HG02610 (cell line): Measurements from ENCODE around the gene AGA.

ENCODE experiments used
- ATAC-seq: cut with Tn5 transposase; IDR thresholded peaks from one replicate; pipeline ENCODE4 v1.9.1; 2021; ENCODE audit warnings: mild to moderate bottlenecking, moderate library complexity; ENCODE audit not compliant: unreplicated experiment

Gene AGA

DNA sequence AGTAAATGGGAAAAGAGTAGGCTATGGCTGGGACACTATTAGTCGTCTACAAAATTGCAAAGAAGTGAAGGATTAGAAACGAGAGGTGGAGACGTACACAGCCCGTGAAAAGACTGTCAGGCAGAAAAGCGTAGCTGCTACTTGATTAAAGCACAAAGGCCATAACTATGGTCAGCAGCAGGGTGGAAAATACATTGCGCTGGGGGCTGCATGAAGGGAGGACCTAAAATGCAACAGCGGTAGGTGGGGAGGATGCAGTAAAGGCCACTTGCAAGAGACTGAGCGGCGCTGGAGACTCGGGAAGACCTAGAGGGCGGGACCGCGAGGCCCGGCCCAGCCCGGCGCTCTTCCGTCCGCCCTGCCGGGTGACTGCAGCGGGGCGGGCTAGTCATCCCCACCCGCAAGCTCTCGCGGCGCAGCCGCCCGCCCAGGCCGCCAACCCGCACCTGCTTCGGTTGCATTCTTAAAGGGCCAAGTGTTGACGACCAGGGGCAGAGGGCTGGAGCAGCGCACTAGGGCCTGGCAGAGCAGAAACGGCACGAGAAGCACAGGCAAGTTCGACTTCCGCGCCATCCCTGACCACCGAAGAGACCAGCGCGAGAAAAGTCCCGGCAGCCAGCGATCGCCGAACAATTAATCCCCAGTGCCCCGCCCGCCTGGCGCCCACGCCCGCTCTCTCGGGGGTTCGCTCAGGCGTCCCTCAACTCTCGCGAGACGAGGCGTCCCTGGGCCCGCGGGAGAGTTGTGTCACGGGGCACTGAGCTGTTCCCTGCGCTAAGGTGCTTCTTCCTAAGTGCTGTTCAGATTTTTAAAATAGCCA lies at the start of gene AGA:
Gene AGA (minus strand): TSS at position 635 of the 820 bp plus-strand sequence. CDS start 62 bp downstream, at position 573.
- peak; percentile 91 for ATAC-seq

DNA sequence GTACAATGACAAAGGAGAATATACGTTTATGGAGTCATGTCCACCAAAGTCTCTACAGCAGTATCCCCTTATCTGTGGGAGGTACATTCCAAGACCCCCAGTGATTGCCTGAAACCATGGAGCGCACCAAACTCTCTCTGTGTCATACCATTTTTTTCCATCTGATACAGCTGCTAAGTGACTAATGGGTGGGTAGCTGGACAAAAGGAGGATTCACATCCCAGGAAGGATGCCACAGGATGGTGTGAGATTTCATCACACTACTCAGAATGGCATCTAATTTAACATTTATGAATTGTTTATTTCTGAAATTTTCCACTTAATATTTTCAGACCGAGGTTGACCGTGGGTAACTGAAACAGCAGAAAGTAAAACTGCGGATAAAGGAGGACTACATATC lies 49.8 kb upstream of the AGA start:
- no peak for ATAC-seq

DNA sequence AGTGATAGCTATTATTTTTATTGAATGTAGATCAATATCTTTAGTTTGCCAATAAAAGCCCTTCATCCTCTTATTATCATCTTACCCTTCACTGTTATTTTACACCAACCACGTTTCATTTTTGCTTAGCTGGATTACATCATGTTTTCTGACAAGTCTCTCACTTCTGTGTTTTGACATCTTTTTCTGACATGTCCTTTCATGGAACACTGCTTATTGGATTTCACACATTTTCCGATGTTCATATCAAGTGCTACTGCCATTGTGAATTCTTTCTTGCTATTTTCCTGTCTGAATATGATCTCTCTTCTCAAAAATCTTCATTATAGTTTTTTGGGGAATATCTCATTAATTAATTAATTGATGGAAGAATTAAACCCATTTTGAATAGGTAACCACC lies 48.5 kb upstream of the AGA start:
- ATAC-seq: no peak

DNA sequence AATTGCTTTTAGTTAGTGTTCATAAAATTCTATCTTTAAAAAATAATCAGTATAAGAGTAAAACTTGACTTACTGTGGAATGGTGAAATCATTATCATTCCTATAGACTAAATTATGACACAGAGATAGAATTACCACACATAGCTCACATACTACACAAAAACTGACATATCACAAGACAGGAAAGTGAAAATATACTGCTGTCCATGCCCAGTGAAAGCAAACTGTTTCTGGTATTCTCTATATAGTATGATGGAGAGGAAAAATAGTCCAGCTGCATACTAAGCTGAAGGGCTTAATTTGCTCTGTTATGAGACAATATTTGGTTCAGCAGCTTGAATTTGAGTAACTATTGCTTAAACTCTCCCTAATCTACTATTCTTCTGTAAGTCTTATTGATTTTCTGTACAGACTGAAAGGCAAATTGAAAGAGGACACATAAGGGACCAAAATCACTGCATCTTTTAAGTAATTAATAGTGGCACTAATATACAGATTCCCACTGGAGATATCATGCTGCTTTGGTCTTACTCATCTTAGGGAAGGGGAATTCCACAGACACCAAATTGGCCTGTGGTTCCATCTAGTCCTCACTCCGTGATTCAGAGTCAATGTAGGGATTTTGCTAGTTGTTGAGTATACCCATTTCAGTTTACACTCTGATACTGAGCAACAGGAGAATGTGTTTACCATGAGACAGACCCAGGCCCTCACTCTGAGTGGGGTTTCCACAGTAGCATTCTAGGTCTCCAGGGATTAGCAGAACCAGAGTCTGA lies 47.4 kb upstream of the AGA start:
- ATAC-seq: no peak

DNA sequence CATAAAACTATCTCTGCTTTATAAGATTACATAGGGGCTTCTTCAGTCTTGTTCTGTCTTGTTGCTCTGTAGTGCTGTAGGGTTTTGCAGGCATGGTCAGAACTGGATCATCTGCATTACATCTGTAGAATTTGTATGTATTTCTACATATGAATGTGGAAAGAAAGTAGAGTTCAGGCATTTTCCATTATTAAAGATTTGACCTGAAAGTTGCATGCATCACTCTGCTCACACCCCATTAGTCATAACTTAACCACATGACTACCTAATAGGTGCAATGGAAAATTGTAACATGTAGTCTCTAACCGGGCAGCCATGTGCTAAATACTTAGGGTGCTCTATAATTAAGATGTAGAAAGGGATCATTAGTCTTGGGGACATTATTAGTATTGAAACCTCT lies 45.7 kb upstream of the AGA start:
- ATAC-seq: peak; percentile 39

DNA sequence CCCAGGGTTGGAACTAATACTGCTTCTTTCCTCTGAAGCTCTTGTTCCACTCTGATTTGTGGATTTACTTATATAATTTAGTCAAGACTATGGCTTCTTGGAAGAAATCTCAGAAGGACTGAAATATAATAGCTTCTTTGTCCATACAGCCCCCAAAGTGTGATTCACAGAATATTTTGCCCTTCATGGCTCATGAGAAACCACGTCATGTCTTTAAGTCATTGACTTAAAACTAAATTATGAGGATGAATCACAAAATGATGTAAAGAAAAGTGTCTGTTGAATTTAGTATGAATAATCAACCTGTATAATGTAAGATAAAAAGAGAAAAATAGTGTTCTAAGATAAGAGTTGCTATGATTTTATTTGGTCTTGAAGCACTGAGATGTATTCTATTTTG lies 43.3 kb upstream of the AGA start:
- ATAC-seq: no peak

DNA sequence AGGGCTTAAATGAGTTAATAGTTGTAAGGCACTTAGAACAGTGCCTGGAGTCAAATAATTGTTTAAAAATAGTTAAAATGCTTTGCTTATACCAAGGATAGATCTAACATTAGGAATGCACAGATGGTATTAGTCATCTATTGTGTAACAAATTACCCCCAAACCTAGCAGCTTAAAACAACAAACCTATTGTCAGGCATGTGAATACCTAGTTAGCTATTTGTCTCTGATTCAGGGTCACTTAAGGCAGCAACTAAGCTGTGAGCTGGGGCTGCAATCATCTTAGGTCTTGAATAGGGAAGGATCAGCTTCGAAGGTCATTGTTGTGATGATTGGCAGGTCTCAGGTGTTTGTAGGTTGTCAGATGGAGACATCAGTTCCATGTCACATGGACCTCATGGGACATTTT lies 42.4 kb upstream of the AGA start:
- ATAC-seq: no peak

DNA sequence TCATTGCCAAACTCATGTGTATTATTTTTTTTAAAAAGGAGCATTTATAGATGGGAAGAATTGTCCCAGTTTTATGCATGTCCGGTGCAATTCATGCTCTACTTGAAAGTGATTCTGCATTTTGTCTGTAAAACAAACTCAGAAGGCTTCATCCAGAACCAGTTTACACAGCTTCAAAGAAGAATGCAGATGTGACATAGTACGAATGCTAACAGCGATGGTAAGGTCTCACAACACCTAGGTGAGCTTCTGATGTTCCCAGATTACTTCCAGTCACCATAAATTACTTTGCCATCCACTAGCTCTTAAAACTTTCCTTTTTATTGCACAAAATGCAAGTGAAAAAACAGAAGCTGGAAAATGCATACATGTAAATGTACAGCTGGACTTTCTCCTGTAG lies 41.5 kb upstream of the AGA start:
- ATAC-seq: no peak

DNA sequence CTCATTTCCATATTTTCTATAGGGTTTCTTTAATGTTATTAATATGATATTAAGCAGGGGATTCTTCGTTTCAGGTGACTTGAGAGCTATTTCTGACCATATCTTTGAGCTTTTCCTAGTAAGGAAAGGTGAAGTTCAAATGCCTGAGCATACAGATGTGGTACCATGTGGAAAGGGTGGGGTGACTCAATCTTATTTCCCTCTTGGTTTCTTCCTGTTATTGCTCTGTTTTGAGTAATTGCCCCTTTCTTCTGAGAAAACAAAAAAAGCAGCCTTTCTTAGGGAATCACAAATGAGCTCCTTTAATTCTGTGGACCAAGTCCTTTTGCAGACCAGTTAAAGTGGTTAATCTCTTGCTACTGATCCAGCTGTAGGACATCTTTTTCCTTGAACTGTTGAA lies 41.0 kb upstream of the AGA start:
- ATAC-seq: no peak

DNA sequence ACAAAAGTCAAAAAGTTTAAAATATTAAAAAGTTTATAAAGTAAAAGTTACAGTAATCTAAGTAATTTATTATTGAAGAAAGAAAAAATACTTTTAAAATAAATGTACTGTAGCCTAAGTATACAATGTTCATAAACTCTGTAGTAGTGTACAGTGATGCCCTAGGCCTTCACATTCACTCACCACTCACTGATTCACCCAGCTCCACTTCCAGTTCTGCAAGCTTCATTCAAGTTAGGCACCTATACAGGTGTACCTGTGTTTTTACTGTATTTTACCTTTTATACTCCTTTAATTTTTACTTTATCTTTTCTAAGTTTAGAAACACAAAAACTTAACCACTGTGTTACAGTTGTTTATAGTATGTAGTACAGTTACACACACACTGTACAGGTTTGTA lies 40.1 kb upstream of the AGA start:
- no peak for ATAC-seq

DNA sequence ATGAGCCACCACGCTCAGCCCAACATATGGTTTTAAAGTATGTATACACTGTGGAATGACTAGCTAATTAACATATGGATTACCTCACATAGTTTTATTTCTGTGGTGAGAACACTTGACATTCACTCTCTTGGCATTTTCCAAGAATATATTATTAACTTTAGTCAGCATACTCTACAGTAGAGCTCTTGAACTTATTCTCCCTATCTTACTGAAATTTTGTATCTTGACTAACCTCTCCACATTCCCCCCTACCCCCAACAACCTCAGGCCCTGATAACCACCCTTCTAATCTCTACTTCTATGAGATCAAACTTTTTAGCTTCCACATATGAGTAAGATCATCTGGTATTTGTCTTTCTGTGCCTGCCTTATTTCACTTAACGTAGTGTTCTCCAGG lies 38.6 kb upstream of the AGA start:
- ATAC-seq: no peak

DNA sequence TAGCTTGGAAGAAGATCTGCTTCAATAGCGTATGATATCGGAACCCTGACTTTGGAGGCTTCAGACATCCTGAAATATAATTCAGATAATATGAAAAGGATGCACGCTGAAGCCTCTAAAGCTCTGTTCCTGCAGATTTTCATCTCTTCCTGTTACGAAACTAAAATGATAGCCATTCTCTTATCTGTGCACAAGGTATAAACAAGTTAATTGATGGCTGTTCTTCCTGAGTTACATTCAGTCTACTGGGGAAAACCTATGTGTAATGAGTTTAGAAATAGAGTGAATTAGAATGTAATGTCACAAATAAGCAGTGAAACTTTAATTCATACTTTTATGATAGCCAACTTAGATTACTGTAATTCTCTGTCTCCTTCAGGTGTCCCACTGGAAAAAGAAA lies 36.8 kb upstream of the AGA start:
- no peak for ATAC-seq

DNA sequence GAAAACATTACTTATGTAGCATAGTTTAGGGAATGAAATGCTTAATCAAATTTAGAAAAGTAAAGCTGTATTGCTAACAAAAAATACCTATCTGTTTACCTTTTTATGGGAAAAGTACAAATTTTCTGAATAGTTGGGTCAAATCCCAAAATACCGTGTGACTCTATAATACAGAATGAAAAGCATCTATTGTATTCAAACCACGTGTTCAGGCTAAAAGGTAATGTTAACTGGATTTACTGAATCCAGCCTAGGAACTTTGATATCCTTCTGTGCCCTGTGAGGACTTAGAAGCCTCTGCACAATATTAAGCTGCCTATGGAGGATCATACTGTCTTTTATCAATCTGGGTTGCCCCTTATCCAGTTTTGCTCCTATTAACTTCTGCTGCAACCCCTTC lies 36.3 kb upstream of the AGA start:
- ATAC-seq: no peak

DNA sequence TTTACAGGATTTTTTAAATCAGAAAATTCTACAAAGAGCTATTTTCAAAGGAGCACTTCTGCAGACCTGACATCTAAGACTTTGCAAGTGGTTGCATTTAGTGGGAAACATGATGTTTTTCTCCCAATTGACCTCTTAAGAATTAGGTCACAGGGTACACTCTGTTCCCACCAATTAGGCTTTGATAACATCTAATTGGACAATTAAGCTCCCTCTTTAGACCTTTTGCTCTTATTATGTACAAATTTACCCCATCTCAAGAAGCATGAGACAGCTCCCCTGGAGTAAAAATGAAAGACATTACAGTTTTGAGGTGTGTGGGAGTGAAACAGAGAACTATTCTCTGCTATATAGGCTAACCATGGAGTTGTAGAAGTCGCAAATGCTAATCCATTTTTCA lies 31.8 kb upstream of the AGA start:
- no peak for ATAC-seq

DNA sequence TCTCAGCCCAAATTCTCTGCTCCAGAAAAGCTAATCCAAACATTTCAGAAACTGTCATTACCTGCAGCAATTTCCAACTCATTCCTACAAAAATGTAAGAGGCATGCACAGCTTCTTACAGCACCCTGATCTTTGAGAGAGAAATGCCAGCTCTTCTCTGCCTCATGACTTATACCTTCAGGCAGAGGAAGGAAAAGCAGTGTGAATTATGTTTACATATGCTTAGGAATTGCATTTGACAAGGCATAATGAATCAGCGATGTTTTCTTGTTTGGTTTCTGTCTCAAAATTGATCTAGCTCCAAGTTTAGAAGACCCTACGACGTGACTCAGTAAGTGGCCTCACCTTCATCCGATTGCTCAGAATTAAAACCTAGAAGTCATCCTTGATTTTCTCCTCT lies 21.8 kb upstream of the AGA start:
- no peak for ATAC-seq

DNA sequence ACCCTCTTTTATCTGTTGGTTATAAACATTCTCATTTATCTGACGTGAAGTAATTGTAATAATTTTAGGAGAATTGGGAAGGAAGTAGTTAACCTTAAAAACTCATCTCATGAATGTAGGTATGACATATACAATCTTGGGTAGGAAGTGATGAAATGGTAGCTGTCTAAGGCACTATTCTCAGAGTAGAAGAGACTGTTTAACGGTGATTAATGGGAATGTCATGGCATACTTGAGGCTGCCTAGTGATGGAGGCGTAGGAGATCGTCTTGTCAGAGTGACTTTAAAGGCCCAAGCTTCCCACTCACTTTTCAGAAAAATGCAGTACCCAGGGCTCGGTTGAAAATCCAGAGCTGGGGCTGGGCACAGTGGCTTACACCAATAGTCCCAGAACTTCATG lies 19.4 kb upstream of the AGA start:
- no peak for ATAC-seq

DNA sequence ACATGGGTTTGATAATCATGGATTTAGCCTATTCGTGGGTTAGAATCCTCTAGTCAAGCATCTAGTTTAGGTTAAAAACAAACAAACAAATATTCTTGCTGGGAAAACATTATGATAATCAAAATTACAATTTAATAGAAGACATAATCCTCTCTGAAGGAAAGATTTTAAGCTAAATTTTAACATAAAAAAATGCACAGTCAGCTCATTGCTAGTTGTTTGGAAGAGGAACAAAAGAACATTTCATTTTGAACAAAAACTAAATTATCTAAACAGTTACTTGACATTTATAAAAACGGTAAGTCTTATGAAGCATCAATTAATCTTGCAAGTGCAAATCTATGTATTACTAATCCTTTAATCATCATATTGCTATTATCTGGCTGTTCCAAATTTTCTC lies 18.2 kb upstream of the AGA start:
- no peak for ATAC-seq

DNA sequence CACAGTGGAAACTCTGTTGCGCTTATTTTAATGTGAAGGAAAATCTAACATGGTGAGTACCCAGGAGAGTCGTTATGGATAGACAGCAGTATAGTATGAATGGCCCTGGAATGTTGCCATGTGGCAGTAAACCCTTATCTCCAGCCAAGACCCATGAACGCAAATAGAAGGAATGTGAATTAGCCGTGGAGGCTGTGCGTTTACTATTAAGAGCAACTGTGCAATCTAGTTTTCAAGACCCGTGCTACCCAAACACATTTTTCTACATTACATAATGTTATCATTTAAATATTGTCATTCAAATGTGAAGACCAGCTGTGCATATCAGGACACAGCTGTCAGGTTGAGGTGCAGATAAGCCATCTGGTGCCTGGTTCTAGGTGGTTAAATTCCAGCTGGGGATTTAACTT lies 13.3 kb upstream of the AGA start:
- no peak for ATAC-seq

DNA sequence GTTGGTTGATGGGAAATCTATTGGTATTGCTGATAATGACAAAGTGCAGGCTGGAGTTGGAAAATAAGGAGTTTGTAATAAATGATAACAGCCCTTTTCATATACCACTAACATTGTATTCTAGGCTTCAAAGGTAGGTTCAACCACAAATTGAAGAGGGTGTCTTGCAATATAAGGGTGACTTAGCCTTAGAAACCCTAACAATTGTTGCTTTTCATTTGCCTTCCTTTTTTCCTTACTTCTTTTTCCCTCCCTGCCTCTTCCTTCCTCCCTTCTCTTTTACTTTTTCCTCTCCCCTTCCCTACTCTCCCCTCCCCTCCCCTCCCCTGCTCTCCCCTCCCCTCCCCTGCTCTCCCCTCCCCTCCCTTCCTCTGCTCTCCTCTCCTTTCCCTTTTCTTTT lies 10.9 kb upstream of the AGA start:
- ATAC-seq: no peak

DNA sequence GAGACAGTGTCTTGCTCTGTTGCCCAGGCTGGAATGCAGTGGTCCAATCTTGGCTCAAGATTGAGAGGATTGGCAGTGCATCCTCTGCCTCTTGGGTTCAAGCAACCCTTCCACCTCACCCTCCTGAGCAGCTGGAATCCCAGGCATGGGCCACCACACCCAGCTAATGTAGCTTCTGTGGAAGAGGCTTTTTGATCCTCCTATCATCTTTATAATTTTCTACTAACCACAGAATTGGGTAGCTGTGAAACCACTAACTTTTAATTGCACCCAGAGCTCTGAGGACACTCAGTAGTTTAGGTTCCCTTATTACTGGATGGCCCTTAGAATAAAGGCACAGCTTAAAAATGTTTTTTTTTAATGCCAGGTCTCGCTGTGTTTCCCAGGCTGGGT lies 8.9 kb upstream of the AGA start:
- ATAC-seq: no peak

DNA sequence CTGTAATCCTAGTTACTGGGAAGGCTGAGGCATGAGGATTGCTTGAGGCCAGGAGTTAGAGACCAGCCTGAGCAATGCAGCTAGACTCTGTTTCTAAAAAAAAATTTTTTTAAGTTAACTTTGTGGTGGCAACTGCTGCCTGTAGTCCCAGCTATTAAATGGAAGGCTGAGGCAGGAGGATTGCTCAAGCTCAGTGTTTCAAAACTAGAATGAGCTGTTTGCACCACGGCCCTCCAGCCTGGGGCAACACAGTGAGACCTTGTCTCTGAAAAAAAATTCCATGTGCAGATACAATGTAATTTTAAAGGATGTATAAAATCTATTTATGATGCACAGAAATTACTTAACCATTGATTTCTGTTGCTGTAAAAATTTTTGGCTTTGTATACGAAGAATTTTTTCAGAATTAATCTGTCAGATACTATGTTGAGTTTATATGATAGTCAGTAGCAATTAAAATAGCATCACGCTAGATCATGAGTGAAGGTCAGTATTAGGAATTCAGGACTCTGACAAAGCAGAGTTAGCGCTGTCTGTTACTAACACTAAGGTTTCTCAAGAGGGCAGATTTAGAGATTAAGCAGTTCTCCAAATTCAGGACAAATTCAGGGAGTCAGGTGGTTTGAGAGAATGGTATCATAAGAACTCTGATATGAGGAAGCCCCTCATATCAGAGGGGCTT lies 8.3 kb upstream of the AGA start:
- no peak for ATAC-seq

DNA sequence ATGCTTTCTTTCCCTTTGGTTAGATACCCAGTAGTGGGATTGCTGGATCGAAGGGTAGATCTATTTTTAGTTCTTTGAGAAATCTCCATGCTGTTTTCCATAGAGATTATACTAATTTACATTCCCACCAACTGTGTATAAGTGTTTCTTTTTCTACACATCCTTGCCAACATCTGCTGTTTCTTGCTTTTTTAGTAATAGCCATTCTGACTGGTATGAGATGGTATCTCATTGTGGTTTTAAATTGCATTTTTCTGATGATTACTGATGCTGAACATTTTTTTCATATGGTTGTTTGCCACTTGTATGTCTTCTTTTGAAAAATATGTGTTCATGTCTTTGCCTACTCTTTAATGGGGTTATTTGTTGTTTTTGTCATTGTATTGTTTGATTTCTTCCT lies 6.6 kb upstream of the AGA start:
- ATAC-seq: no peak
